H9 (cell line): ENCODE measurements around the gene ERI3. TPM values are rescaled to one million over a fixed set of nuclear protein-coding genes. Genes with fewer than 3 reads are reported as not detected.

Source experiments
- DNase-seq: peaks from one replicate; pipeline ENCODE4 v3.0.0-alpha.2; 2017
- H2AFZ ChIP-seq: one replicate; pipeline ENCODE4 v1.6.1; 2013; ENCODE audit warnings: mild to moderate bottlenecking, low read length, control low read depth, moderate library complexity
- H2AK5ac ChIP-seq: 2 replicates; pipeline ENCODE4 v1.6.1; 2013; ENCODE audit warnings: low read length, control low read depth, mixed read lengths; ENCODE audit not compliant: insufficient read length
- H2BK120ac ChIP-seq: one replicate; pipeline ENCODE4 v1.6.1; 2013; ENCODE audit warnings: low read depth, mild to moderate bottlenecking, low read length, control low read depth, inconsistent platforms; ENCODE audit not compliant: poor library complexity, severe bottlenecking
- H2BK12ac ChIP-seq: 2 replicates; pipeline ENCODE4 v1.6.1; 2013; ENCODE audit warnings: low read length, control low read depth, mixed read lengths, low read depth; ENCODE audit not compliant: insufficient read length
- H2BK15ac ChIP-seq: 2 replicates; pipeline ENCODE4 v1.6.1; 2013; ENCODE audit warnings: low read depth, low read length, control low read depth
- H2BK20ac ChIP-seq: one replicate; pipeline ENCODE4 v1.6.1; 2013; ENCODE audit warnings: low read depth, mild to moderate bottlenecking, low read length, control low read depth, inconsistent platforms; ENCODE audit not compliant: poor library complexity, severe bottlenecking
- H2BK5ac ChIP-seq: 2 replicates; pipeline ENCODE4 v1.6.1; 2013; ENCODE audit warnings: low read length, control low read depth, mixed read lengths; ENCODE audit not compliant: insufficient read length
- H3K14ac ChIP-seq: 2 replicates; pipeline ENCODE4 v1.6.1; 2013; ENCODE audit warnings: low read length, control low read depth; ENCODE audit not compliant: insufficient read depth
- H3K18ac ChIP-seq: 2 replicates; pipeline ENCODE4 v1.6.1; 2013; ENCODE audit warnings: low read depth, mild to moderate bottlenecking, mixed read lengths, low read length, control low read depth; ENCODE audit not compliant: insufficient read length
- H3K23ac ChIP-seq: 2 replicates; pipeline ENCODE4 v1.6.1; 2013; ENCODE audit warnings: low read length, control low read depth, mixed read lengths, low read depth; ENCODE audit not compliant: insufficient read length
- H3K23me2 ChIP-seq: 2 replicates; pipeline ENCODE4 v1.6.1; 2013; ENCODE audit warnings: low read depth, mild to moderate bottlenecking, mixed read lengths, low read length, control low read depth; ENCODE audit not compliant: insufficient read length, poor library complexity, severe bottlenecking
- H3K27ac ChIP-seq: 2 replicates; pipeline ENCODE4 v1.5.1; 2013; ENCODE audit warnings: low read length, control low read depth, mixed read lengths, low read depth; ENCODE audit not compliant: insufficient read length
- H3K27me3 ChIP-seq: 2 replicates; pipeline ENCODE4 v1.6.1; 2013; ENCODE audit warnings: low read length, control low read depth, inconsistent platforms; ENCODE audit not compliant: insufficient read depth
- H3K4ac ChIP-seq: 2 replicates; pipeline ENCODE4 v1.6.1; 2013; ENCODE audit warnings: low read depth, mild to moderate bottlenecking, control low read depth, inconsistent platforms, low read length, moderate library complexity
- H3K4me1 ChIP-seq: 2 replicates; pipeline ENCODE4 v1.6.1; 2013; ENCODE audit warnings: low read length, control low read depth, inconsistent platforms; ENCODE audit not compliant: insufficient read depth
- H3K4me2 ChIP-seq: 2 replicates; pipeline ENCODE4 v1.6.1; 2013; ENCODE audit warnings: low read length, control low read depth, mixed read lengths; ENCODE audit not compliant: insufficient read length, insufficient read depth
- H3K56ac ChIP-seq: 2 replicates; pipeline ENCODE4 v1.6.1; 2013; ENCODE audit warnings: low read depth, mild to moderate bottlenecking, mixed read lengths, low read length, control low read depth; ENCODE audit not compliant: insufficient read length
- H3K79me1 ChIP-seq: 2 replicates; pipeline ENCODE4 v1.6.1; 2013; ENCODE audit warnings: low read depth, mild to moderate bottlenecking, moderate library complexity, low read length, control low read depth, inconsistent platforms; ENCODE audit not compliant: insufficient read depth, poor library complexity, severe bottlenecking
- H3K79me2 ChIP-seq: 2 replicates; pipeline ENCODE4 v1.6.1; 2013; ENCODE audit warnings: low read length, control low read depth, inconsistent platforms; ENCODE audit not compliant: insufficient read depth
- H3K9ac ChIP-seq: 2 replicates; pipeline ENCODE4 v1.6.1; 2013; ENCODE audit warnings: low read length, control low read depth, mixed read lengths; ENCODE audit not compliant: insufficient read length; ENCODE audit errors: extremely low read depth
- H3K9me3 ChIP-seq: one replicate; pipeline ENCODE4 v1.6.1; 2013; ENCODE audit warnings: low read depth, low read length, inconsistent platforms; ENCODE audit not compliant: control insufficient read depth
- H3T11ph ChIP-seq: one replicate; pipeline ENCODE4 v1.6.1; 2013; ENCODE audit warnings: mild to moderate bottlenecking, low read length, control low read depth, inconsistent platforms
- H4K20me1 ChIP-seq: one replicate; pipeline ENCODE4 v1.6.1; 2013; ENCODE audit not compliant: control insufficient read depth, insufficient read length, insufficient read depth
- H4K5ac ChIP-seq: 2 replicates; pipeline ENCODE4 v1.6.1; 2013; ENCODE audit warnings: low read depth, mild to moderate bottlenecking, mixed read lengths, low read length, control low read depth; ENCODE audit not compliant: insufficient read length
- H4K8ac ChIP-seq: replicated peaks from 2 replicates; pipeline ENCODE4 v1.6.1; 2013; ENCODE audit warnings: low read length, control low read depth, mixed read lengths, low read depth; ENCODE audit not compliant: insufficient read length
- H4K91ac ChIP-seq: 2 replicates; pipeline ENCODE4 v1.6.1; 2013; ENCODE audit warnings: low read depth, mild to moderate bottlenecking, moderate library complexity, mixed read lengths, low read length, control low read depth; ENCODE audit not compliant: insufficient read length
- H3K27ac Mint-ChIP-seq, 3 experiments: 2 replicates in 2 of 3; 3 replicates in 1 of 3; pipeline ENCODE4 v1.8.0; 2020 to 2021; ENCODE audit warnings: mixed read lengths in 3 of 3, mild to moderate bottlenecking in 1 of 3, moderate library complexity in 1 of 3
- H3K27me3 Mint-ChIP-seq: 2 replicates; pipeline ENCODE4 v1.8.0; 2021; ENCODE audit warnings: low read depth, mild to moderate bottlenecking, moderate library complexity, mixed read lengths
- H3K36me3 Mint-ChIP-seq, 3 experiments: 2 replicates in 2 of 3; 3 replicates in 1 of 3; pipeline ENCODE4 v1.8.0; 2020 to 2021; ENCODE audit warnings: low read depth in 3 of 3, mixed read lengths in 3 of 3; ENCODE audit not compliant: insufficient read depth in 1 of 3
- H3K4me1 Mint-ChIP-seq, 2 experiments: 2 replicates each; pipeline ENCODE4 v1.8.0; 2020; ENCODE audit warnings: mixed read lengths in 2 of 2
- H3K4me3 Mint-ChIP-seq, 2 experiments: 2 replicates in 1 of 2; 3 replicates in 1 of 2; pipeline ENCODE4 v1.8.0; 2020 to 2021; ENCODE audit warnings: mild to moderate bottlenecking in 2 of 2, mixed read lengths in 2 of 2, moderate library complexity in 1 of 2
- H3K9me3 Mint-ChIP-seq, 2 experiments: 2 replicates in 1 of 2; 3 replicates in 1 of 2; pipeline ENCODE4 v1.8.0; 2020; ENCODE audit warnings: mild to moderate bottlenecking in 2 of 2, mixed read lengths in 2 of 2, moderate library complexity in 1 of 2
- WGBS: extraction: QIAGEN DNeasy Blood & Tissue Kit; methylation state at CpG from one replicate; pipeline ENCODE4 v1.1.7; 2013; ENCODE audit warnings: missing lambda C conversion rate, low lambda C conversion rate, mixed read lengths; ENCODE audit not compliant: insufficient read length; ENCODE audit errors: extremely low coverage; 5-methylcytosine and 5-hydroxymethylcytosine counted together
- total RNA-seq: library from RNA; stranded (reverse); gene quantifications from 2 replicates; pipeline ENCODE4 v1.2.1, GENCODE V29; 2021
- TF ChIP-seq, protein P1 (sequence below): fragments of 200-600 bp; sonication (generic); conservative IDR thresholded peaks from 3 replicates; pipeline ENCODE4 v1.8.0; 2021; ENCODE audit warnings: antibody characterized with exemption, mild to moderate bottlenecking

Gene ERI3
- total RNA-seq, 1 experiment from 2014 or later: 61.6 TPM

DNA sequence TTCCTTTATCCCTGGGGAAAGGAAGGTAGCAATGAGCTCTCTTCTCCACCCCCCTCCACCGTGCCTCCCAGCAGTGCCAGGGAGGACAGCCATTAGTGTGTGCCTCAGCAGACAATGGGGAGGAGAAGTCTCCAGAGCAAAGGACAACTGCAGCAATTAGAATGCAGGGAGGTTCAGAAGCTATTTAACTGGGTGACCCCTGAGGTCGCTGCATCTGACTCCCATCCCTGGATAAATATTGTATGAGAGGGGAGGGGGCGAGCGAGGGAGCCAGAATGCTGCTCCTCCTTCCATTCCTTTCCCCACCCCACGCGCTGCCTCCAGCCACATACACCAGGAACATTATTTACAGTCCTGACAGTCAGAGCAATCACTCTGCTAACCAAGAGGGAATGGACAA, 59.0 kb downstream of the ERI3 start:
- H3K79me2 ChIP-seq: no peaks in the 10 kb centered on the region
- H4K5ac ChIP-seq: no peak overlapping the region
- TF ChIP-seq, protein P1, sequence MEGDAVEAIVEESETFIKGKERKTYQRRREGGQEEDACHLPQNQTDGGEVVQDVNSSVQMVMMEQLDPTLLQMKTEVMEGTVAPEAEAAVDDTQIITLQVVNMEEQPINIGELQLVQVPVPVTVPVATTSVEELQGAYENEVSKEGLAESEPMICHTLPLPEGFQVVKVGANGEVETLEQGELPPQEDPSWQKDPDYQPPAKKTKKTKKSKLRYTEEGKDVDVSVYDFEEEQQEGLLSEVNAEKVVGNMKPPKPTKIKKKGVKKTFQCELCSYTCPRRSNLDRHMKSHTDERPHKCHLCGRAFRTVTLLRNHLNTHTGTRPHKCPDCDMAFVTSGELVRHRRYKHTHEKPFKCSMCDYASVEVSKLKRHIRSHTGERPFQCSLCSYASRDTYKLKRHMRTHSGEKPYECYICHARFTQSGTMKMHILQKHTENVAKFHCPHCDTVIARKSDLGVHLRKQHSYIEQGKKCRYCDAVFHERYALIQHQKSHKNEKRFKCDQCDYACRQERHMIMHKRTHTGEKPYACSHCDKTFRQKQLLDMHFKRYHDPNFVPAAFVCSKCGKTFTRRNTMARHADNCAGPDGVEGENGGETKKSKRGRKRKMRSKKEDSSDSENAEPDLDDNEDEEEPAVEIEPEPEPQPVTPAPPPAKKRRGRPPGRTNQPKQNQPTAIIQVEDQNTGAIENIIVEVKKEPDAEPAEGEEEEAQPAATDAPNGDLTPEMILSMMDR: no peak
- Mint-ChIP-seq H3K4me3 (no peak overlapping the region), H3K4me1 (peaks cover under 1 to 2% of the 10 kb centered on the region in 2 experiments; a peak in 3 of 4 replicates), H3K9me3 (no peaks in the 10 kb centered on the region), H3K27ac (no peak overlapping the region), H3K36me3 (peaks cover 9 to 25% (median 25%) of the 10 kb centered on the region in 3 experiments; a peak in 6 of 7 replicates), H3K27me3 (no peaks in the 10 kb centered on the region)
- no peaks in the 10 kb centered on the region for H3K79me1 ChIP-seq
- H2BK120ac ChIP-seq: no peak overlapping the region
- DNase-seq: no peak
- no peaks in the 10 kb centered on the region for H3K23me2 ChIP-seq
- no peak overlapping the region for H4K91ac ChIP-seq
- H3K4me2 ChIP-seq: no peak overlapping the region
- no peak overlapping the region for H2BK15ac ChIP-seq
- H2BK12ac ChIP-seq: no peak overlapping the region
- no peak overlapping the region for H2AFZ ChIP-seq
- H3K9me3 ChIP-seq: no peaks in the 10 kb centered on the region
- H2AK5ac ChIP-seq: no peak overlapping the region
- H2BK5ac ChIP-seq: no peak overlapping the region
- no peak overlapping the region for H3K56ac ChIP-seq
- no peak overlapping the region for H2BK20ac ChIP-seq
- H3K4ac ChIP-seq: no peak overlapping the region
- no peak overlapping the region for H3K9ac ChIP-seq
- H4K8ac ChIP-seq: no peak overlapping the region
- no peaks in the 10 kb centered on the region for H4K20me1 ChIP-seq
- no peaks in the 10 kb centered on the region for H3K27me3 ChIP-seq
- no peaks in the 10 kb centered on the region for H3K4me1 ChIP-seq
- H3T11ph ChIP-seq: no peak overlapping the region
- H3K14ac ChIP-seq: no peak overlapping the region
- WGBS: no CpG with 5 or more reads among the region's 6 CpGs
- no peak overlapping the region for H3K23ac ChIP-seq
- H3K18ac ChIP-seq: no peak overlapping the region
- no peak overlapping the region for H3K27ac ChIP-seq
